Activated T-cell treated with anti-CD3 and anti-CD28 coated beads for 24 hours (primary cell): ENCODE measurements around the gene PRKCH.

Source experiments
- DNase-seq: peaks from one replicate; pipeline ENCODE4 v3.0.0-alpha.2; 2020; ENCODE audit warnings: low read depth

PRKCH gene

DNA sequence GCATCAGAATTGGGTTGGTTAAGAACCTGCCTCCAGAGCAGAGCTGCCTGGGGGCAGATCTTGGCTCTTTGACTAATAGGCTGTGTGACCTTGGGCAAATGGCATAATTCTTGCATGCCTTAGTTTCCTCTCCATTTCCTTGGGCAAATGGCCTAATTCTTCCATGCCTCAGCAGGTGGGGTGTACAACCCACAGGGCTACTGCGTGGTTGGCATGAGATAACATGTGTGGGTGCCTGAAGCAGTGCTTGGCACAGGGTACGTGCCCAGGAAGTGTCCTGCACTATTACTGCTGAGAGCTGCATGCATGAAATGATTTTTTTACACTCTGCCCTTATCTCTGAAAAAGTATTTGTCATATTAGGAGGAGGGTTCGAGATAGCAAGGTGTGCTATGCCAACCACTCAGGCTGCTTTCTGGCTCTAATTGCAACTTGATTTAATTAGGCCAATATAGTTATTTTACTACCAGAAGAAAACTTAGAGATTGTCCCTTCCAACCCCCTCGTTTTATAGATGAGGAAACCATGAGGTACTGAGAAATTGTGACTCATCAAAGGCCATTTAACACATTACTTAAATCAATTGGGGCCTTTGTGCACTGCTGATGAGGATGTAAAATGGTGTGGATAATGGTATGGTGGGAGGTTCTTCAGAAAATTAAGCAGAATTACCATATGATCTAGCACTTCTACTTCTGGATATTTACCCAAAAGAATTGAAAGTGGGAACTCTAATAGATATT lies 212.3 kb downstream of the PRKCH start:
- no peak for DNase-seq

GRCh38 chr14:61535032-61535431 lies 213.7 kb downstream of the PRKCH start:
- no peak for DNase-seq

DNA sequence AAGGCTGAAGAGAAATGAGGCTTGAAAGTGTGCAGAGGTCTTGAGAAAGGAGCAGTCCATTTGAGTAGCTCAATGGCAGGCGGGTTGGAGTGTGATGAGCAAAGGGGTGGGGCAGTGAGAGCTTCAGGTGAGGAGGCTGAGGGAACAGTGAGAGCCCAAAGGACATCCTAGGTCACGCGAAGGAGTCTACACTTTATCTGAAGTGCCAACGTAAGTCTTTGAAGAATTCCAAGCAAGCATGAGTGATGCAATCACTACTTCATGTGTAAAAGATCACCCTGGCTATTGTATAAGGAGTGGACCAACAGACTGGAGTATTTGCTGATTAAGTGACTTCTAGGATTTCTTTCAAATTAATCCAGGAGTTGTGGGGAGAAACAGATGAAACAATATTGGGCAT lies 214.1 kb downstream of the PRKCH start:
- DNase-seq, result no peak

- DNase-seq, result no peak
These were observed 215.5 kb downstream of the PRKCH start for GRCh38 chr14:61536661-61537562.

DNA sequence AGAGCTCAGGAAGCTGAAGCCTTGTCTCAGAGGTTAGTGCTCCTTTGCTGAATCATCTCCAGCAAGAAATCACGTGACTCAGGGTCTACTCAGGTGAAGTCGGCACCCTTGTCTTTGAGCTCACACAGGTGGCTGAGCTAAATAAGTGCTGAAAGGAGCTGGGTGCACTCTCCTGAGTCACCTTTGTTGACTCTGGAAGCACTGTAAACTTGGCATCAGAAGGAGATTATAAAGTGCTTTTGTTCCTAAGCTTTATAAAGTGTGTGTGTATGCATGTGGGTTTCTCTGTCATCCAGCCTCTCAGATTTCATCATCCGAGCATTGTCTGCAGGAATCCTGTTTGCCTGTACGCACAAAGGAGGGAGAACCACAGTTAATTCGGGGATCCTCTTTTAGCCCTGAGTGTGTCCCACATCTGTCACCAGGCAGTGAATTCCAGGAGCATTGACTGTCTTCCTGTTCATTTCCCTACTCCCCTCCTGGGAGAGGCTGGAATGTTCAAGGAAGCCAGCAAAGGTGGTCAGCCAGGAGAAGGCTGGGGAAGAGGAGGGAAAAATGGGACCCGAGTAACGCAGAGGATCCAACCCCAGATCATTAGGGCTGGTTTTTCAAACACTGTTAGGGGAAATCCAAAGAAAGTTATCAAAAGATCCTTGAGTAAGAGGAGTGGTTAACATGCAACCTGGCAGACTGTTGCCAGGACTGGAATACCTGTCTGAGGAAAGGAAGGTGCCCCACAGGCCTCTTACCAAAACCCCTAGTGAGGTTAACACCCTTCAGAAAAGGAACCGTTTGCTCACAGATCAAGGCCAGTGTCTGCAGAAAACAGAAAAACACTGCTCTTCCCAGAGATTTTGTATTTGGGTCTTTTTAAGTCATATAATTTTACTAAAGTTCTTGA lies 216.4 kb downstream of the PRKCH start:
- peak; percentile 38 for DNase-seq

GRCh38 chr14:61538464-61539022 lies 217.2 kb downstream of the PRKCH start:
- DNase-seq, result no peak

DNA sequence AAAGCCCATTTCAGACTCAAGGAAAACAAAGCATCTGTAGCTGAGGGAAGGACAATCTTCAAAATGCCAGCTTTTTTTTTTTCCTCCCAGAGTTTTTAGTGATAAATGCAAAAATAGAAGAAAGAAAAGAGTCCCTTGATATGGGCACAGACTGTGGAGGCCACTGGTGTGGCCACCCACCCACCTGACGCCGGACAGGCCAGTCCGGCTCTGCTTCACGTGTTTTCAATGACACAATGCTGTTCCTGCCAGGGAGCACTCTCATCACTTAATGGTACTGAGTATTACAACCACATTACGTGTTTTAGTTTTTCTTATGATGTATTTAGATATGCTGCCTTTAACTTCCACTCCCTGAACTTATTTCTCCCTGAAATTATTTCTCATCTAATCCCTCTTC lies 218.3 kb downstream of the PRKCH start:
- no peak for DNase-seq

DNA sequence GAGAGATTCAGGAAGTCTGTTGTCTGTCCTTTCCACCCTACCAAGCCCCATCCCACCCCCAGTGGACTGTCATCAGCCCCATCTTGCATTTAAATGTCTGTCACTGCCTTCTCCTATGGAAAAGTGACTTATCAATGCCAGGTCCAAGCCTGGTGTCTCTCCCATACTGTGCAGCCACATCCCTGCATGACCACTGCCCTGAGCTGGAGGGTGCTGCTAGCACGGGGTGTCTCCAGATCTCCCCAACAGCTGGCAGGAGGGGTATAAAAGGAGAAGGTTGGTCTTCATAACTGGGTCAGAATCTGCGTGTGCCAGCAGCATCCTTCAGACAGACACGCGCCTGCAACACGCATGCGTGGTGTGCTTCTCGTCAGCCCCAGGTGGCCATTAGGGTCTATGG lies 219.6 kb downstream of the PRKCH start:
- no peak for DNase-seq

DNA sequence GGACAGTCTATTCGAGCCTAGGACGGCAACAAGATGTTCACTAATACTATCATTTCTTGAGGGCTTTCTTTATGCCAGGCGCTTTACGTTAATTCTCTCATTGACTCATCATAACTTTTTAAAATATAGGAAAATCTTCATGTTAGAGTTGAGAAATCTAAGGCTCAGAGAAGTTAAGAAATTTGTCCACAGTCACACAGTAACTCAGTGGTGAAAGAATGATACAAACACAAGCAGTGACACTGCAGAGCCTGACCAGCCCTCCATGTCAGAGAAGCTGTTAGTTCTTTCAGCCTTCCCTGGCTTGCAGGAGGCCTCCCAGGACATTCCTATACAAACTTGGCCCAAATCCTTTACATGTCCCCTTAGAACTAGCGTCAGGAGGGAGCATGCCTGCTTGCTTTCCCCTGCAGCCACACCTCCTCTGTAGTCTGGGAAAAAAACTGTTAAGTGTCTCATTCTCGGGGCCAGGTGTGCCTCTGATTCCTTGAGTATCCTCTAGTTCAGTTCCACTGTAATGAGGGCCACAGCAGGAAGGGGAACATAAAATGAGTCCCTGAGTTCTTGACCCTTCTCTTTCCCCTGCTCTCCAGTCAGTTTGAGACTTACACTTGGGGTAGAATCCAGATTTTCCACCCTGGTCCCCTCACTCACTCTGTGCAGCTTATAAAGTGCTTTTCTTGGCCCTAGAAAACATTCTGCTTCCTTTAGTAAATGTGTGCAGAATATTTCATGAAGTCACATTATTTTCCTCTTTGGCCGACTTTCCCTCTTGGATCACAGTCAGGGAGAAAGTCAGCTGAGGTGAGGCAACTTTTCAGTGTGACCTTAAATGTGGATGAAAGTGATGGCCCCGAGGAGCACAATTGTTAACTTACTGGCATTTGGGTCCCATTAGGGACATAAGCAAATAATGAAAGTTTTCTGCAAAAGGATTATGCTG lies 221.7 kb downstream of the PRKCH start:
- DNase-seq, result no peak

DNA sequence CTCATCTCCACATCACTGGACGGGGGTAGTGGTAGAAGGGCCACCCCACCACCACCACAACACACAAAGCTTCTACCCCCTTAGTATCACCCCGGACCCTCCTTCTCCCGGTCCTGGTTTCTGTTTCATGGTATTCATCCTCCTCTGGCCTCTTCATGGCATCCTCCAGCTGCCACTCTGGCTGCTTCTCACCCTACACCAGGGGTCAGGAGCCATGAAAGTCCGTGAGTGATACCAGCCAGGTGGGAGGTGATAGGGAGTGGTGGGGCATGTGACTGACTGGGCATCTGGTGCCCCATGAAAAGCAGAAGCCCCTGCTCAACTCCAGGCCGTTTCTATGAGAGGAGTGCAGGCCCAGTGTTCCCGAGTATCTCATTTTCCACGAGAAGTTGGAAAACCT lies 222.6 kb downstream of the PRKCH start:
- no peak for DNase-seq

GRCh38 chr14:61544448-61545330 lies 223.3 kb downstream of the PRKCH start:
- no peak for DNase-seq

GRCh38 chr14:61545726-61546455 lies 224.5 kb downstream of the PRKCH start:
- no peak for DNase-seq

DNA sequence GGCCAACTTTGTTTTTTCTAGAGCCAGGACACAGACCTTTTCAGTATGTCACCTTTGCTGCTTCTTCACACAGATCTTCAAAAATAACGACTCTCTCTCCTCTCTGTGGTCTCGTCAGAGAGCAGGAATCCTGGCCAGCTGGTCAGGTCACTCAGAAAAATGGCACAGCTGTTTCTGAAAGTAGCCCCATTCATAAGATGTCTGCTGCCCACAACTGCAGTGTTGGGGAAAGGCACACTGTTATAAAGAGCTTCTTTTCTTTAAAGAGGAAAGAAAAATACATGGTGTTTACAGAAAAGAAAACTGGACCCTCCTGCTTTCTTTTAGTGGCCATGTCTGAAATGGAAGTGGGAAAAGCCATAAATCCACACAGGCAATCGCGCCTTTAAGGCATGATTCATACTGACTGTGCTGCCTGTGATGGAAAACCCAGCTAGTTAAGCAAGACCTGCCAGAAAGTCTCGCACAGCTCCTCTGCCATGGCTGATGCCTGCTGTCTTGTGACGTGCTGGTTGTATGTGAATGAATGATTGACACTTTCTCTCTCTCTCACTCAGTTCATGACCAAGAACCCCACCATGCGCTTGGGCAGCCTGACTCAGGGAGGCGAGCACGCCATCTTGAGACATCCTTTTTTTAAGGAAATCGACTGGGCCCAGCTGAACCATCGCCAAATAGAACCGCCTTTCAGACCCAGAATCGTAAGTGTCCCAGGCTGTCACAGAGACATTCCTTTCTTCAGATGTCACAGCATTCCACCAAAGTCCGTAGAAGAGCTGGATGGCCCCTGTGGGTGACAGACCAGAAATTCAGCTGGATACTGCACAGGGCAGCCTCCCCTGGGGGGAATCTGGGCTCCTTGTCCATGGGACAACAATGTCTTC lies 226.0 kb downstream of the PRKCH start:
- DNase-seq, result no peak

DNA sequence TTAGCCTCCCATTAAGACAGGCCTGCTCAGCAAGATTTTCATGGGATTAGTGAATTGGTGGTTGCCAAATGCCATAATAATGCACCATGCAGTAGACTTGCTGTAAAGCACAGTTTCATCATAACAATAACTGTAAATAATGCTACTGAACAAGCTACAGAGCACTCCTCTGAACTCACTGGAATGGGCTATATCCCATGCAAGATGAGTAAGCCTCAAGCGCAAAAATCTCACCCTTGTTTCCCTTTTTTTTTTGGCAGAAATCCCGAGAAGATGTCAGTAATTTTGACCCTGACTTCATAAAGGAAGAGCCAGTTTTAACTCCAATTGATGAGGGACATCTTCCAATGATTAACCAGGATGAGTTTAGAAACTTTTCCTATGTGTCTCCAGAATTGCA lies 228.0 kb downstream of the PRKCH start:
- no peak for DNase-seq

DNA sequence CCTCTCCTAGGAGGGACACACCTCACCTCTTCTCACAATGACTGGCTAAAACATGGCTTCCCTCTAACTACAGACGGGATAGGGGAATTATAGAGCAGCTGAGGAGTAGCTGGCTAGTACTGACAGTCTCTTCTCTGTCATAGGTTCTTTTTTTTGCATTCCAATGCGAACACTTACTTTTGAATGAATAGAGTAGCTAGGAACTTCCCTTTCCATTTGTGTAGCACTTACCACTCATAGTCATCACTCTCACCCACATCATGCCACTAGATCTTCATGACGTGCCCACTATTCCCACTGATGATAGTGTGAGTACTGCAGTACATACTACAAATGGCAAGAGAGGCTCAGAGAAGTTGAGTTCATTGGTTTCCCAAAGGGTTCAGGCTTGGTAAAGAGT lies 230.0 kb downstream of the PRKCH start:
- DNase-seq, result no peak

- DNase-seq, result no peak
These were observed 230.9 kb downstream of the PRKCH start for GRCh38 chr14:61552241-61552640.

DNA sequence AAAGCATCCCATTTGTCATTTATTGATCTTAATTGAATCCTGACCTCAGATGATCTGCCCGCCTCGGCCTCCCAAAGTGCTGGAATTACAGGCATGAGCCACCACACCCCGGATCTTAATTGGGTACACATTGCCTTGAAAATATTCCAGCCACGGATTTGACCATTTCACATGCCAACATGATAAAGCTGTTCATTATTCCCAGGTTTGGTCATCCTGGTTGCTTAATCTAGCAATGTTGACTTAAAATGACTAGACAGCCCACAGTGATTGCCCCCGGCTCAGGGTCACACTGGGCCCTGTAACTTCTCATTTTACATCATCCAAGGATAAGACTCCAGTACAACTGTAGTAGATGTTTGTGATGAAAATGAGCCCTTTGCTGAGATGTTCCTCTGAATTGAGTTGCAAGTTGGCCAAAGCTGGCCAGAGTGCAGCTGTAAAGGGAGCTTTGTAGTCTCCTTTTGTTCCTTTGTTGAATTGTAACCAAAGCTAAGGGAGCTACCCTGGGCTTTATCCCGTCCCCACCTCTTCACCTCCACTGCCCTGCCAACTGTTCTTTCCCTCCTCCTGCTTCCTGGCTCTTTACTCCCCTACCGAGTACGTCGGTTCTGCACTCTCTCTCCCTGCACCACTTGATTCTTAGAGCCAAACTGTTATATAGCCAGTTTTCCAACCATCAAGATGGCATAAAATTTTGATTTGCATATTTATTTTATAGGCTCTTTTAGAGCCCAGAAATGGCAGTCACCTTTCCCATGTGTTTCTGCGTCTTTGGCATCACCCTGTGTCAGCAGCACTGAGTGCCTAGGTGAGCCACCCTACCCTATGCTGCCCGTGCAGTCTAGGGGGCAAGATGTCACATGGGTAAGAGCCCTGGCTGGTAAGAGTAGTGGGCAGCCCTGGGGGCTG lies 232.6 kb downstream of the PRKCH start:
- no peak for DNase-seq
